SU-DHL-6 (cell line): Measurements from ENCODE around the gene PTGER4.
A peak's percentile ranks its signal among the peaks of the same experiment; 100 is the strongest.

Experiments
- H2AFZ ChIP-seq: fragments of 200-600 bp; sonication (generic); 2 replicates; pipeline ENCODE4 v1.6.1; 2014; ENCODE audit warnings: low read depth, mild to moderate bottlenecking, moderate library complexity, mixed read lengths, antibody characterized with exemption, low read length; ENCODE audit not compliant: severe bottlenecking
- H3F3A ChIP-seq: fragments of 200-600 bp; shearing (Covaris generic); 2 replicates; pipeline ENCODE4 v1.6.0; 2016; ENCODE audit warnings: antibody characterized with exemption, mild to moderate bottlenecking; ENCODE audit not compliant: insufficient read depth
- H3K27ac ChIP-seq: fragments of 200-600 bp; sonication (generic); 2 replicates; pipeline ENCODE4 v1.5.1; 2016; ENCODE audit warnings: low read depth, mild to moderate bottlenecking, low read length, moderate library complexity, mixed read lengths
- H3K27me3 ChIP-seq: fragments of 200-600 bp; sonication (generic), shearing (Covaris generic); 2 replicates; pipeline ENCODE4 v1.6.0; 2014; ENCODE audit warnings: mild to moderate bottlenecking, low read length
- H3K36me3 ChIP-seq: fragments of 200-600 bp; sonication (generic); 2 replicates; pipeline ENCODE4 v1.6.1; 2014; ENCODE audit warnings: mild to moderate bottlenecking, low read length, mixed read lengths
- H3K4me2 ChIP-seq: fragments of 300-600, 200-600 bp; shearing (Covaris generic), sonication (generic); 2 replicates; pipeline ENCODE4 v1.6.0; 2014; ENCODE audit warnings: low read length, low read depth, mild to moderate bottlenecking; ENCODE audit not compliant: poor library complexity, severe bottlenecking
- H3K4me3 ChIP-seq: fragments of 200-600 bp; sonication (generic); 2 replicates; pipeline ENCODE4 v1.5.1; 2014; ENCODE audit warnings: antibody characterized with exemption, low read length, mild to moderate bottlenecking, mixed read lengths; ENCODE audit not compliant: insufficient read depth, poor library complexity, severe bottlenecking
- H3K79me2 ChIP-seq: fragments of 200-600 bp; sonication (generic); 2 replicates; pipeline ENCODE4 v1.6.1; 2014; ENCODE audit warnings: mild to moderate bottlenecking, low read length, moderate library complexity; ENCODE audit not compliant: insufficient read depth
- H3K9ac ChIP-seq: fragments of 200-600 bp; sonication (generic); 2 replicates; pipeline ENCODE4 v1.7.0; 2014; ENCODE audit warnings: mild to moderate bottlenecking, low read length
- H3K9me2 ChIP-seq: fragments of 200-600 bp; sonication (generic); replicated peaks from 2 replicates; pipeline ENCODE4 v1.6.1; 2014; ENCODE audit warnings: low read length; ENCODE audit not compliant: insufficient read depth
- H3K9me3 ChIP-seq: fragments of 200-600 bp; sonication (generic); 2 replicates; pipeline ENCODE4 v1.6.1; 2014; ENCODE audit warnings: low read length, mixed read lengths; ENCODE audit not compliant: insufficient read depth
- H4K20me1 ChIP-seq: fragments of 200-600 bp; sonication (generic); 2 replicates; pipeline ENCODE4 v1.6.1; 2014; ENCODE audit warnings: low read depth, mild to moderate bottlenecking, antibody characterized with exemption, low read length, moderate library complexity, mixed read lengths
- CTCF ChIP-seq: fragments of 200-600 bp; sonication (generic); IDR thresholded peaks from one replicate; pipeline ENCODE4 v1.5.1; 2017; ENCODE audit warnings: antibody characterized with exemption, mild to moderate bottlenecking, low read length, moderate library complexity; ENCODE audit not compliant: insufficient read depth, poor library complexity, severe bottlenecking
- EZH2phosphoT487 ChIP-seq: fragments of 200-600 bp; sonication (generic), shearing (Covaris generic); conservative IDR thresholded peaks from 2 replicates; pipeline ENCODE4 v1.6.1; 2018; ENCODE audit warnings: mild to moderate bottlenecking, antibody characterized with exemption, low read length, moderate library complexity, mixed read lengths

The PTGER4 gene

GRCh38 chr5:40679913-40680681, at the start of gene PTGER4:
PTGER4 (plus strand) TSS chr5:40679915; CDS start chr5:40680994, 1,079 bp downstream.
- TF ChIP-seq EZH2phosphoT487 (no peak), CTCF (no peak)
- Histone ChIP-seq H3K4me3 (peak within 1 kb of the TSS; percentile 76), H2AFZ (peak within 1 kb of the TSS; percentile 90), H3K9ac (peak within 1 kb of the TSS; percentile 63), H3K27me3 (no peaks in the 10 kb centered on the region), H3F3A (peaks cover 10% of the 10 kb centered on the region), H3K36me3 (no peaks in the 10 kb centered on the region), H3K79me2 (no peaks in the 10 kb centered on the region), H3K4me2 (peak within 1 kb of the TSS; percentile 73), H4K20me1 (no peaks in the 10 kb centered on the region), H3K9me2 (no peaks in the 10 kb centered on the region), H3K27ac (peak within 1 kb of the TSS; percentile 75), H3K9me3 (no peaks in the 10 kb centered on the region)

- H2AFZ ChIP-seq, result no peak overlapping the region
- no peaks in the 10 kb centered on the region for H4K20me1 ChIP-seq
- H3K9me3 ChIP-seq, result no peaks in the 10 kb centered on the region
- H3K4me2 ChIP-seq, result no peak overlapping the region
- no peak overlapping the region for H3K4me3 ChIP-seq
- H3K36me3 ChIP-seq, result no peaks in the 10 kb centered on the region
- TF ChIP-seq CTCF (no peak), EZH2phosphoT487 (no peak)
- H3K27ac ChIP-seq, result no peak overlapping the region
- no peaks in the 10 kb centered on the region for H3F3A ChIP-seq
- no peak overlapping the region for H3K9ac ChIP-seq
- no peaks in the 10 kb centered on the region for H3K9me2 ChIP-seq
- H3K79me2 ChIP-seq, result no peaks in the 10 kb centered on the region
- H3K27me3 ChIP-seq, result no peaks in the 10 kb centered on the region
Observed at GRCh38 chr5:40630126-40630525, 49.6 kb upstream of the PTGER4 start.

- Histone ChIP-seq H4K20me1 (no peaks in the 10 kb centered on the region), H3K9ac (no peak overlapping the region), H3K9me2 (no peaks in the 10 kb centered on the region), H3K4me3 (no peak overlapping the region), H3K79me2 (no peaks in the 10 kb centered on the region), H3K9me3 (no peaks in the 10 kb centered on the region), H2AFZ (no peak overlapping the region), H3K27ac (no peak overlapping the region), H3K27me3 (no peaks in the 10 kb centered on the region), H3F3A (no peaks in the 10 kb centered on the region), H3K36me3 (no peaks in the 10 kb centered on the region), H3K4me2 (no peak overlapping the region)
- TF ChIP-seq CTCF (no peak), EZH2phosphoT487 (no peak)
Observed at GRCh38 chr5:40631236-40631635, 48.5 kb upstream of the PTGER4 start.
